ENCODE data around the gene CCDC40. TPM values are rescaled to one million over a fixed set of nuclear protein-coding genes. Genes with fewer than 3 reads are reported as not detected.

CCDC40 gene
- total RNA-seq, 2 donors from 2014 or later, result 21.7 to 38.9 TPM

GRCh38 chr17:80025140-80025539, 11.3 kb upstream of the CCDC40 start:
- Histone ChIP-seq H3K4me1 (ENCODE audit: control insufficient read depth, insufficient read depth, low read length) (no peaks in the 10 kb centered on the region), H3K9me3 (ENCODE audit: control insufficient read depth, low read length) (no peaks in the 10 kb centered on the region), H3K27ac (ENCODE audit: low read depth, low read length) (no peak overlapping the region), H3K36me3 (ENCODE audit: control insufficient read depth, insufficient read depth, low read length) (no peaks in the 10 kb centered on the region), H3K27me3 (ENCODE audit: control insufficient read depth, insufficient read depth, low read length, poor library complexity, severe bottlenecking) (no peaks in the 10 kb centered on the region), H3K9ac (ENCODE audit: extremely low read depth, low read length, poor library complexity, severe bottlenecking) (no peak overlapping the region), H3K4me3 (ENCODE audit: low read length) (no peak overlapping the region)
- Mint-ChIP-seq H3K36me3 (ENCODE audit: low read depth) (peaks cover 21% of the 10 kb centered on the region), H3K27me3 (ENCODE audit: insufficient read depth) (no peaks in the 10 kb centered on the region), H3K27ac (no peak overlapping the region), H3K9me3 (no peaks in the 10 kb centered on the region), H3K4me1 (peaks cover 20% of the 10 kb centered on the region), H3K4me3 (no peak overlapping the region)
- peak; percentile 80 for DNase-seq
- TF ChIP-seq CTCF (conservative IDR thresholded peaks at IDR 0.05), result no peak
- 72 to 100% methylated on average over 1 to 11 of the region's 11 CpGs for WGBS, 2 experiments (ENCODE audit: insufficient coverage in 1 of 2, insufficient read length in 1 of 2)

- H3K9me3 Mint-ChIP-seq, result no peaks in the 10 kb centered on the region
- Histone ChIP-seq H3K27ac (ENCODE audit: low read depth, low read length) (no peak overlapping the region), H3K36me3 (ENCODE audit: control insufficient read depth, insufficient read depth, low read length) (no peaks in the 10 kb centered on the region), H3K9ac (ENCODE audit: extremely low read depth, low read length, poor library complexity, severe bottlenecking) (no peak overlapping the region), H3K4me1 (ENCODE audit: control insufficient read depth, insufficient read depth, low read length) (no peaks in the 10 kb centered on the region), H3K9me3 (ENCODE audit: control insufficient read depth, low read length) (no peaks in the 10 kb centered on the region), H3K27me3 (ENCODE audit: control insufficient read depth, insufficient read depth, low read length, poor library complexity, severe bottlenecking) (no peaks in the 10 kb centered on the region), H3K4me3 (ENCODE audit: low read length) (no peak overlapping the region)
- peaks cover 21% of the 10 kb centered on the region for H3K36me3 Mint-ChIP-seq (ENCODE audit: low read depth)
- no peak for TF ChIP-seq CTCF (conservative IDR thresholded peaks at IDR 0.05)
- no peak overlapping the region for H3K4me3 Mint-ChIP-seq
- H3K27ac Mint-ChIP-seq, result no peak overlapping the region
- no peak for DNase-seq
- H3K4me1 Mint-ChIP-seq, result peaks cover 20% of the 10 kb centered on the region
- no peaks in the 10 kb centered on the region for H3K27me3 Mint-ChIP-seq (ENCODE audit: insufficient read depth)
- WGBS, 2 experiments (ENCODE audit: insufficient coverage in 1 of 2, insufficient read length in 1 of 2), result 89 to 100% methylated on average over 4 to 10 of the region's 10 CpGs
These were observed 10.6 kb upstream of the CCDC40 start for GRCh38 chr17:80025796-80026195.

GRCh38 chr17:80026359-80027042, 9.9 kb upstream of the CCDC40 start:
- no peaks in the 10 kb centered on the region for H3K27me3 ChIP-seq (ENCODE audit: control insufficient read depth, insufficient read depth, low read length, poor library complexity, severe bottlenecking)
- Mint-ChIP-seq H3K27me3 (ENCODE audit: insufficient read depth) (no peaks in the 10 kb centered on the region), H3K36me3 (ENCODE audit: low read depth) (peaks cover 19% of the 10 kb centered on the region), H3K27ac (no peak overlapping the region), H3K9me3 (no peaks in the 10 kb centered on the region), H3K4me1 (peaks cover 24% of the 10 kb centered on the region), H3K4me3 (no peak overlapping the region)
- no peaks in the 10 kb centered on the region for H3K9me3 ChIP-seq (ENCODE audit: control insufficient read depth, low read length)
- H3K4me3 ChIP-seq (ENCODE audit: low read length), result no peak overlapping the region
- WGBS, 2 experiments (ENCODE audit: insufficient coverage in 1 of 2, insufficient read length in 1 of 2), result 72 to 83% methylated on average over 7 to 10 of the region's 10 CpGs
- H3K9ac ChIP-seq (ENCODE audit: extremely low read depth, low read length, poor library complexity, severe bottlenecking), result no peak overlapping the region
- no peaks in the 10 kb centered on the region for H3K4me1 ChIP-seq (ENCODE audit: control insufficient read depth, insufficient read depth, low read length)
- H3K27ac ChIP-seq (ENCODE audit: low read depth, low read length), result no peak overlapping the region
- H3K36me3 ChIP-seq (ENCODE audit: control insufficient read depth, insufficient read depth, low read length), result no peaks in the 10 kb centered on the region
- DNase-seq, result no peak
- TF ChIP-seq CTCF (conservative IDR thresholded peaks at IDR 0.05), result no peak

All from endodermal cell (in vitro differentiated cells).